Activated T-helper 17 cell treated with anti-CD3 and anti-CD28 coated beads, Interleukin-2, amount 50 U/mL, for 72 hours (primary cell): ENCODE data around the gene SAE1. TPM values are rescaled to one million over a fixed set of nuclear protein-coding genes. Genes with fewer than 3 reads are reported as not detected.
A peak's percentile ranks its signal among the peaks of the same experiment; 100 is the strongest.
"Not testable (repeated sequence)": the region's sequence is repeated elsewhere in the genome, so short reads cannot be mapped to it uniquely, and the experiment has no call there.

Source experiments
- ATAC-seq: fragments of 150-1000 bp; cut with Tn5 transposase; replicated peaks from 2 replicates; pipeline ENCODE4 v1.10.0; 2021; ENCODE audit warnings: mild to moderate bottlenecking, moderate library complexity
- H3K27ac Mint-ChIP-seq: one replicate; pipeline ENCODE4 v1.8.0; 2022; ENCODE audit warnings: mixed read lengths
- H3K27me3 Mint-ChIP-seq: one replicate; pipeline ENCODE4 v1.8.0; 2022; ENCODE audit warnings: mixed read lengths
- H3K36me3 Mint-ChIP-seq: one replicate; pipeline ENCODE4 v1.8.0; 2022; ENCODE audit warnings: low read depth, mild to moderate bottlenecking, mixed read lengths
- H3K4me1 Mint-ChIP-seq: one replicate; pipeline ENCODE4 v1.8.0; 2022; ENCODE audit warnings: mixed read lengths
- H3K4me3 Mint-ChIP-seq: one replicate; pipeline ENCODE4 v1.8.0; 2022; ENCODE audit warnings: mild to moderate bottlenecking, mixed read lengths
- H3K9me3 Mint-ChIP-seq: one replicate; pipeline ENCODE4 v1.8.0; 2022; ENCODE audit warnings: mixed read lengths
- total RNA-seq, 2 donors: library from RNA; stranded (reverse); gene quantifications; one replicate each; pipeline ENCODE4 v1.2.3, GENCODE V29; 2022

Gene SAE1
- total RNA-seq, 2 donors from 2014 or later = 151 to 184 TPM

DNA sequence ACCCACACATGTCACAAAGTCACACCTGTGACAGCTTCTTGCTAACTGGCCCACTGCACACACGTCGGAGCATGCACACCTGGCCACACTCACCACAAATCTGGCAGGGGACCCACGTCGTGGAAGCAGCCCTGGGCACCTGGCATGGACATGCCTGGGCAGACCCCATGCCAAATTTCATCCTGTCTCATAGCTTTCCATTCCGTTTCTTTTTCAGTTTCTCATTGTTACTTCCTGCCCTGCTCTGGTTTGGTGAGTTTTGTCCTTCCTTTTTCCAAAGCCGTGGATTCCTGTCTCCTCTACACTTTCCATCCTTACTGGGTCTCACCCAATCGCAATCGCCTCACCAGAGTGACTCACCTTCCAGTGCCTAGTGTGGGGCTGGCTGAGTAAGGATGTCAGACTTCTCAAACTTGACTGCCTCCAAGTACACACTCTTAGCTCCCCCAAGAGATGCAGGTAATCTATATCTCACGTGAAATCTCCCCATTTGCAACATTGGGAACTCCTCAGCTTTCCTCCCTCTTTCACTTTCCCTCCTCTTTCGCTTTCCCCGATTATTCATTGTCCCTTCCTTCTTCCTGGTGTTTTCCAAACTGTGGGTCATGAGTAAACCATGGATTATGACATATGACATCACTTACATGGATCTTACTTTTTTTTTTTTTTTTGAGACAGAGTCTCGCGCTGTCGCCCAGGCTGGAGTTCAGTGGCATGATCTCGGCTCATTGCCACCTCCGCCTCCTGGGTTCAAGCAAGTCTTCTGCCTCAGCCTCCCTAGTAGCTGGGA is 102.0 kb downstream of the SAE1 start:
- peak overlapping the region; percentile 57 for H3K27ac Mint-ChIP-seq
- peak; percentile 48 for ATAC-seq
- H3K27me3 Mint-ChIP-seq = no peaks in the 10 kb centered on the region
- peaks cover 12% of the 10 kb centered on the region for H3K4me1 Mint-ChIP-seq
- no peaks in the 10 kb centered on the region for H3K9me3 Mint-ChIP-seq
- H3K4me3 Mint-ChIP-seq = peak overlapping the region; percentile 75
- peaks cover 8% of the 10 kb centered on the region for H3K36me3 Mint-ChIP-seq

DNA sequence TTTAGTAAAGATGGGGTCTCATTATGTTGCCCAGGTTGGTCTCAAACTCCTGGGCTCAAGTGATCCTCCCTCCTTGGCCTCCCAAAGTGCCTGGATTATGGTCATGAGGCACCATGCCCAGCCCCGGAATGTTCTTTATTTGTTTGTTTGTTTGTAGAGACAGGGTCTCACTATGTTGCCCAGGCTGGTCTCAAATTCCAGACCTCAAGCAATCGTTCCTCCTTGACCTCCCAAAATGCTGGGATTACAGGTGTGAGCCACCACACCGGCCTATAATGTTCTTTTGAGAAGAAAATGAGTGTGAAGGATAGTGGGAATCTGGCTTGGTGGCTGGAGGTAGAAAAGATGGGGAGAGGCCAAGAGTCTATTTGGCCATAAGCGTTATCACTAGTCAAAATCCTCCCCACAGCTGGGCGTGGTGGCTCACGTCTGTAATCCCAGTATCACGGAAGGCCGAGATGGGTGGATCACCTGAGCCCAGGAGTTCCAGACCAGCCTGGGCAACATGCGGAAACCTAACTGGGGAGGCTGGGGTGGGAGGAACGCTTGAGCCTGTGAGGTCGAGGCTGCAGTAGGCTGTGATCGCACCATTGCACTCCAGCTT is 105.5 kb downstream of the SAE1 start:
- Mint-ChIP-seq H3K4me3 (no peak overlapping the region), H3K36me3 (peaks cover 5% of the 10 kb centered on the region), H3K27me3 (peaks cover 3% of the 10 kb centered on the region), H3K27ac (no peak overlapping the region), H3K4me1 (peaks cover 17% of the 10 kb centered on the region), H3K9me3 (no peaks in the 10 kb centered on the region)
- no peak for ATAC-seq

DNA sequence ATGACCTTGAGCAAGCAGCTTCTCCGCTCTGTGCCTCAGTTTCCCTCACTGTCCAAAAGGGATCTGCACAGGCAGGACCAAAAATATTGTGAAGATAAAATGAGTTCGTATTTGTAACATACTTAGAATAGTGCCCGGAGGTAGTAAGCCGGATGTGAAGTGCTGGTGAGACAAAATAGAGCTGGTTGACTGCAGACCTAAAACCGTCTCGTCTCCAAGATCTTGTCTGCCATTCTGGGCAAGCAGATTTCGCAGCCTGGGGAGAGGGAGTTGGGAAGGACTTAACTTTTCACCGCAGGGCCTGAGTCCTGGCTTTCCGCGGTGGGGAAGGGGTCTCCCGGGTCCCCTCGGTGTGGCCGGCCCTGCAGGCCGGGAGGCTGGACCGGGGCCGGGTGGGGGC is 108.5 kb downstream of the SAE1 start:
- no peak for ATAC-seq
- H3K27me3 Mint-ChIP-seq = peaks cover 3% of the 10 kb centered on the region
- H3K9me3 Mint-ChIP-seq = peaks cover 4% of the 10 kb centered on the region
- peaks cover 5% of the 10 kb centered on the region for H3K4me1 Mint-ChIP-seq
- peak overlapping the region; percentile 77 for H3K4me3 Mint-ChIP-seq
- peak overlapping the region; percentile 61 for H3K27ac Mint-ChIP-seq
- no peaks in the 10 kb centered on the region for H3K36me3 Mint-ChIP-seq

DNA sequence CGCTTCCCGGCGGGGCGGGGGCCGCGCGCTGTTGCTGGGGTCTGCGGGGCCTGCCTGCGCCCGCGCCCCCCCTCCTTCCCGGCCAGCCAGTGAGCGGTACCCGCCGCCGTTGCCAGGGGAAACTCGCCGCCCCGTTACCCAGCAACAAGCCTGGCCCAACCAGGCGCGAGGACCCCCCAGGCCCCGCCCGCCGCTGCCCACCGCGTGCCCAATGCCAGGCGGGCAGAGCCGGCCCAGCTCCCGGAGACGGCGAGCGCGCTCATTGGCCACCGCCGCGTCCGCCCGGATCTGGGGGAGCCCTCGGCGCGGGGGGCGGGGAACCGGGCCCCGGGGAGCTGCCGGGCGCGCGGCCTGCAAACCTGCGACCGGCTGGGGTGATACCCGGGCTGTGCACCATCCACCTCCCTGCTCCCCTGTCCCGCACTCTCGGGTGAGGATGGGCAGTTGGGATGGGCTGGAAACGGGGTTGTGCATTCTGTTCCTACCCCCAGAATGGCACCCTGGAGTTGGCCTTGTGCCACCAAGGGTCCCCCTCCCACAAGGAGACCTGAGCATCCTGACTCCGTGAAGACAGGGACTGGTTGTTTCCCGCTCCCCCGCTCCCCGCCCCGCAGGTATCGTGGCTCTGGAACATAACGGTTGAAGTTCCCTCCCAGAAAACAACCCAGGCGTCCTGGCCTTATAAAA is 109.1 kb downstream of the SAE1 start:
- H3K36me3 Mint-ChIP-seq = no peaks in the 10 kb centered on the region
- peaks cover 3% of the 10 kb centered on the region for H3K27me3 Mint-ChIP-seq
- no peak for ATAC-seq
- peaks cover 4% of the 10 kb centered on the region for H3K9me3 Mint-ChIP-seq
- H3K27ac Mint-ChIP-seq = no peak overlapping the region
- peak overlapping the region; percentile 77 for H3K4me3 Mint-ChIP-seq
- peaks cover 5% of the 10 kb centered on the region for H3K4me1 Mint-ChIP-seq

GRCh38 chr19:47240556-47240955 is 109.9 kb downstream of the SAE1 start:
- peaks cover 4% of the 10 kb centered on the region for H3K9me3 Mint-ChIP-seq
- peaks cover 3% of the 10 kb centered on the region for H3K27me3 Mint-ChIP-seq
- no peak for ATAC-seq
- H3K36me3 Mint-ChIP-seq = no peaks in the 10 kb centered on the region
- no peak overlapping the region for H3K4me3 Mint-ChIP-seq
- peaks cover 5% of the 10 kb centered on the region for H3K4me1 Mint-ChIP-seq
- H3K27ac Mint-ChIP-seq = no peak overlapping the region

- Mint-ChIP-seq H3K9me3 (peaks cover 4% of the 10 kb centered on the region), H3K4me3 (no peak overlapping the region), H3K27me3 (peaks cover 3% of the 10 kb centered on the region), H3K4me1 (peaks cover 5% of the 10 kb centered on the region), H3K36me3 (no peaks in the 10 kb centered on the region), H3K27ac (no peak overlapping the region)
- peak; percentile 51 for ATAC-seq
Observed at GRCh38 chr19:47240996-47241918, 110.6 kb downstream of the SAE1 start.

GRCh38 chr19:47241919-47242577 is 111.4 kb downstream of the SAE1 start:
- H3K9me3 Mint-ChIP-seq = peaks cover 4% of the 10 kb centered on the region
- H3K4me3 Mint-ChIP-seq = no peak overlapping the region
- H3K27me3 Mint-ChIP-seq = peaks cover 3% of the 10 kb centered on the region
- no peak overlapping the region for H3K27ac Mint-ChIP-seq
- no peak for ATAC-seq
- no peaks in the 10 kb centered on the region for H3K36me3 Mint-ChIP-seq
- H3K4me1 Mint-ChIP-seq = peaks cover 5% of the 10 kb centered on the region

GRCh38 chr19:47243364-47243775 is 112.7 kb downstream of the SAE1 start:
- no peak overlapping the region for H3K4me3 Mint-ChIP-seq
- peaks cover 3% of the 10 kb centered on the region for H3K27me3 Mint-ChIP-seq
- H3K9me3 Mint-ChIP-seq = peaks cover 4% of the 10 kb centered on the region
- no peak overlapping the region for H3K27ac Mint-ChIP-seq
- H3K36me3 Mint-ChIP-seq = no peaks in the 10 kb centered on the region
- peaks cover 10% of the 10 kb centered on the region for H3K4me1 Mint-ChIP-seq
- ATAC-seq = no peak

DNA sequence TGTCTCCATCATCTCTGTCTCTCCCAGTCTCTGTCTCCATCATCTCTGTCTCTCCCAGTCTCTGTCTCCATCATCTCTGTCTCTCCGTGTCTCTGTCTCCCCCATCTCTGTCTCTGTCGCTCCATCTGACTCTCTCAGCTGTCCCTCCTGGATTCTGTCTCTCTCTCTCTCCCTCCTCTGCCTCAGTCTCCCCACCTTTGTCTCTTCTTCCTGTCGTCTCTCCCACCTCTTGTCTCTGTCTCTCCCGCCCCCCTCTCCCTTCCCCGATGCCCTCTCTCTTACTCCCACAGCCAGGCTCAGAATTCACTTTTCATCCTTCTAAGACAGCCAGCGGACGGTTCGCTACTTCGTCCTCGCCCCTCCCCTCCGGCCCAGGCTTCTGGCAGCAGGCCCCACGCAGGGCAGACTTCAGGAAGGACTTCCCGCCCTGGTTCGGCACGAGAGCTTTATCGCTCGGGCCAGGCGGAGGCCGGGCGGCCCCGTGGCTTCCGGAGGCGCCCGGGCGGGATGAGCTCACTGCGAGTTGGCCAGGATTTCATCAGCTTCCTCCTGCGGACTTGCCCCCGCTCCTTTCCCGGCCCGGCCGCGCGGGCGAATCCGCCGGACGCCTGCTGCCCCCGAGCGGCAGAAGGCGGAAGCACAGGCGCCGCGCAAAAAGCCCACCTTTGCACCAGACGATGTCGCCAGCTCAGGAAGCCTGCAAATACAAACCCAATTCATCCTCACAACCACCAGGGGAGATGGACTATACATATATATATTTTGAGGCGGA is 113.3 kb downstream of the SAE1 start:
- peaks cover 4% of the 10 kb centered on the region for H3K9me3 Mint-ChIP-seq
- H3K27ac Mint-ChIP-seq = no peak overlapping the region
- no peak overlapping the region for H3K4me3 Mint-ChIP-seq
- peak; percentile 89 for ATAC-seq
- H3K4me1 Mint-ChIP-seq = peaks cover 8% of the 10 kb centered on the region
- peaks cover 2% of the 10 kb centered on the region for H3K27me3 Mint-ChIP-seq
- H3K36me3 Mint-ChIP-seq = no peaks in the 10 kb centered on the region

- Mint-ChIP-seq H3K4me1 (peaks cover 5% of the 10 kb centered on the region), H3K4me3 (peak overlapping the region; percentile 39), H3K9me3 (peaks cover 4% of the 10 kb centered on the region), H3K36me3 (no peaks in the 10 kb centered on the region), H3K27me3 (no peaks in the 10 kb centered on the region), H3K27ac (peak overlapping the region; percentile 72)
- ATAC-seq = peak; percentile 14
Observed at GRCh38 chr19:47247308-47247990, 116.8 kb downstream of the SAE1 start.

DNA sequence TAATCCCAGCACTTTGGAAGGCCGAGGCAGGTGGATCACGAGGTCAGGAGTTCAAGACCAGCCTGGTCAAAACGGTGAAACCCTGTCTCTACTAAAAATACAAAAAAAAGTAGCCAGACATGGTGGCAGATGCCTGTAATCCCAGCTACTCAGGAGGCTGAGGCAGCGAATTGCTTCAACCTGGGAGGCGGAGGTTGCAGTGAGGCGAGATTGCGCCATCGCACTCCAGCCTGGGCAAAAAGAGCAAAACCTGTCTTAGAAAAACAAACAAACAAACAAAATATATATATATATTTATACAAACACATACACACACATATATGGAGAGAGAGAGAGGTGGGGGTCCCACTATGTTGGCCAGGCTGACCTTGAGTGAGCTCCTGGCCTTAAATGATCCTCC is 122.4 kb downstream of the SAE1 start:
- H3K4me3 Mint-ChIP-seq, ATAC-seq, H3K9me3 Mint-ChIP-seq, H3K4me1 Mint-ChIP-seq, H3K27me3 Mint-ChIP-seq, H3K27ac Mint-ChIP-seq: not testable (repeated sequence)
- H3K36me3 Mint-ChIP-seq = peaks cover 15% of the 10 kb centered on the region

GRCh38 chr19:47253467-47253881 is 122.8 kb downstream of the SAE1 start:
- H3K9me3 Mint-ChIP-seq = no peaks in the 10 kb centered on the region
- peaks cover 20% of the 10 kb centered on the region for H3K36me3 Mint-ChIP-seq

GRCh38 chr19:47253970-47254369 is 123.3 kb downstream of the SAE1 start:
- H3K27me3 Mint-ChIP-seq = no peaks in the 10 kb centered on the region
- no peaks in the 10 kb centered on the region for H3K9me3 Mint-ChIP-seq
- no peak overlapping the region for H3K4me3 Mint-ChIP-seq
- ATAC-seq = no peak
- H3K36me3 Mint-ChIP-seq = peaks cover 25% of the 10 kb centered on the region
- no peak overlapping the region for H3K27ac Mint-ChIP-seq
- peaks cover 11% of the 10 kb centered on the region for H3K4me1 Mint-ChIP-seq

More at GRCh38 chr19:47253467-47253881, 122.8 kb downstream of the SAE1 start:
- Mint-ChIP-seq H3K4me3 (no peak overlapping the region), H3K27me3 (no peaks in the 10 kb centered on the region), H3K27ac (no peak overlapping the region), H3K4me1 (peaks cover 11% of the 10 kb centered on the region)
- no peak for ATAC-seq
